GM12878 (cell line): ENCODE data around the gene C4B. TPM values are rescaled to one million over a fixed set of nuclear protein-coding genes. Genes with fewer than 3 reads are reported as not detected.

Source experiments
- ATAC-seq: fragments of 200-7000 bp; cut with Tn5 transposase; 3 replicates; pipeline ENCODE4 v1.9.1; 2020; ENCODE audit warnings: mild to moderate bottlenecking, moderate library complexity
- BruUV-seq: library from RNA; stranded (reverse); fragments of 400-500 nt; replicated peaks from 2 replicates; lab custom pipeline; 2021; lab: Mats Ljungman, UMichigan
- CTCF ChIA-PET: fragments of 300-600 bp; sonication (Branson Sonifier 250); formaldehyde crosslinking; extraction: SDS; loops from one replicate; lab custom pipeline; 2021; ENCODE audit warnings: inconsistent platforms; lab: Yijun Ruan, JAX
- POLR2A ChIA-PET: fragments of 350-600 bp; formaldehyde crosslinking; extraction: SDS; loops from one replicate; lab custom pipeline; 2021; ENCODE audit warnings: inconsistent platforms; lab: Charles Lee
- RAD21 ChIA-PET: fragments of 300-600 bp; sonication (Branson Sonifier 250); formaldehyde crosslinking; loops from one replicate; lab custom pipeline; 2023; ENCODE audit warnings: antibody characterized with exemption; ENCODE audit not compliant: unreplicated experiment; lab: Charles Lee
- SMC1A ChIA-PET: fragments of 300-600 bp; sonication (Branson Sonifier 250); formaldehyde crosslinking; loops from one replicate; lab custom pipeline; 2023; ENCODE audit not compliant: unreplicated experiment, uncharacterized antibody; lab: Charles Lee
- DNase-seq: peaks from one replicate; pipeline ENCODE4 v3.0.0-alpha.2; 2011; ENCODE audit warnings: low read depth, low spot score
- FAIRE-seq: peaks from 3 replicates; lab custom pipeline; 2011; peaks lifted over from hg19 to GRCh38; lab: Jason Lieb, UNC
- H2AFZ ChIP-seq: 2 replicates; pipeline ENCODE4 v1.6.0; 2011; ENCODE audit warnings: low read depth, low read length, control low read depth; ENCODE audit not compliant: control insufficient read depth
- H3K27ac ChIP-seq: 2 replicates; pipeline ENCODE4 v1.5.1; 2011; ENCODE audit warnings: control low read depth; ENCODE audit not compliant: control insufficient read depth, insufficient read depth
- H3K27me3 ChIP-seq, 2 experiments: replicated peaks in 1 of 2; 2 replicates each; pipeline versions ENCODE4 v1.6.0 to v1.6.1; 2011; ENCODE audit warnings: low read length in 1 of 2; ENCODE audit not compliant: control insufficient read depth in 2 of 2, insufficient read depth in 2 of 2
- H3K36me3 ChIP-seq, 2 experiments: 2 replicates each; pipeline ENCODE4 v1.5.1; 2011; ENCODE audit warnings: low read length in 1 of 2; ENCODE audit not compliant: control insufficient read depth in 2 of 2, insufficient read depth in 2 of 2
- H3K4me1 ChIP-seq: 2 replicates; pipeline ENCODE4 v1.6.1; 2011; ENCODE audit warnings: mild to moderate bottlenecking, low read length, moderate library complexity, mixed read lengths; ENCODE audit not compliant: control insufficient read depth, insufficient read depth
- H3K4me2 ChIP-seq: 2 replicates; pipeline ENCODE4 v1.6.0; 2011; ENCODE audit warnings: control low read depth; ENCODE audit not compliant: control insufficient read depth, insufficient read depth
- H3K4me3 ChIP-seq: fragments of 200-600 bp; sonication (generic); 2 replicates; pipeline ENCODE4 v1.5.1; 2016
- H3K79me2 ChIP-seq: 2 replicates; pipeline ENCODE4 v1.6.0; 2011; ENCODE audit warnings: low read length; ENCODE audit not compliant: control insufficient read depth, insufficient read depth
- H3K9ac ChIP-seq: 2 replicates; pipeline ENCODE4 v1.8.0; 2011; ENCODE audit warnings: low read length, control low read depth, mixed read lengths; ENCODE audit not compliant: control insufficient read depth, insufficient read depth
- H3K9me3 ChIP-seq: replicated peaks from 3 replicates; pipeline ENCODE4 v1.5.1; 2011; ENCODE audit warnings: mild to moderate bottlenecking, low read length; ENCODE audit not compliant: control insufficient read depth, insufficient read depth
- H4K20me1 ChIP-seq: 2 replicates; pipeline ENCODE4 v1.6.0; 2011; ENCODE audit not compliant: control insufficient read depth, insufficient read depth
- HCFC1 ChIP-seq: fragments of 150-350 bp; IDR thresholded peaks from 2 replicates; pipeline ENCODE4 v1.6.1; 2014; ENCODE audit warnings: low read length
- LARP7 ChIP-seq: fragments of 450-650 bp; IDR thresholded peaks from 2 replicates; pipeline ENCODE4 v1.6.1; 2017; ENCODE audit warnings: mild to moderate bottlenecking
- SMARCA5 ChIP-seq: fragments of 450-650 bp; IDR thresholded peaks from 2 replicates; pipeline ENCODE4 v1.6.1; 2017; ENCODE audit warnings: mild to moderate bottlenecking
- ZNF24 ChIP-seq: fragments of 450-650 bp; IDR thresholded peaks from 2 replicates; pipeline ENCODE4 v1.6.1; 2017; ENCODE audit warnings: antibody characterized with exemption, mild to moderate bottlenecking
- WGBS: methylation state at CpG from one replicate; pipeline ENCODE4 v1.1.6; 2016; ENCODE audit warnings: low lambda C conversion rate; ENCODE audit not compliant: insufficient replicate concordance, insufficient coverage; ENCODE audit errors: missing lambda C conversion rate; 5-methylcytosine and 5-hydroxymethylcytosine counted together
- in situ Hi-C: fragments of 300-500 bp; cut with MboI; formaldehyde crosslinking; loops from 9 replicates; pipeline ENCODE4 v1.14.3; 2018; ENCODE audit warnings: mixed read lengths
- intact Hi-C: fragments of 100-400 bp; cut with micrococcal nuclease; formaldehyde crosslinking; loops from one replicate; pipeline ENCODE4 v1.14.2; 2022; ENCODE audit not compliant: unreplicated experiment
- polyA plus RNA-seq, 11 experiments: library from polyadenylated mRNA; depleted of rRNA in 4 of 11; unstranded in 6 of 11; stranded (reverse) in 5 of 11; fragments of >200 nt; fragmentation: Nextera tagmentation in 4 of 11; fragmentation: Illumina TruSeq in 1 of 11; extraction: Ambion mirVana in 4 of 11; extraction: Trizol in 1 of 11; gene quantifications; 1 replicate in 1 of 11; 2 replicates in 10 of 11; pipeline versions ENCODE4 v1.2.1 to v1.2.3, GENCODE V29; 2011 to 2016; ENCODE audit warnings: inconsistent platforms in 2 of 11, missing spikeins in 2 of 11, low read depth in 1 of 11
- total RNA-seq, 4 experiments: library from RNA; depleted of rRNA in 3 of 4; stranded (reverse); fragments of >200 nt in 3 of 4; fragmentation: Illumina TruSeq in 1 of 4; extraction: Trizol in 1 of 4; gene quantifications; 2 replicates each; pipeline versions ENCODE4 v1.2.1 to v1.2.3, GENCODE V29; 2013 to 2021
- TF ChIP-seq, protein P1 (sequence below): IDR thresholded peaks from 2 replicates; pipeline ENCODE4 v1.6.1; 2011; ENCODE audit warnings: mild to moderate bottlenecking, low read depth, low read length, moderate library complexity; ENCODE audit not compliant: insufficient replicate concordance
- TF ChIP-seq, protein P2 (sequence below): IDR thresholded peaks from 2 replicates; pipeline ENCODE4 v1.6.1; 2011; ENCODE audit warnings: borderline replicate concordance, low read depth, mild to moderate bottlenecking, moderate library complexity, mixed read lengths, low read length; ENCODE audit not compliant: insufficient read depth; ENCODE audit errors: extremely low read length
- TF ChIP-seq, protein P3 (sequence below): fragments of 450-650 bp; conservative IDR thresholded peaks from 2 replicates; pipeline ENCODE4 v1.6.1; 2017; ENCODE audit warnings: mild to moderate bottlenecking, moderate library complexity

The C4B gene
- total and polyA plus RNA-seq, 10 of the 15 experiments (the other 5 are each of a cell fraction or from before 2014, with no cell fraction given) = 0.13 to 5.6 (median 1.7) TPM; not detected in 1

DNA sequence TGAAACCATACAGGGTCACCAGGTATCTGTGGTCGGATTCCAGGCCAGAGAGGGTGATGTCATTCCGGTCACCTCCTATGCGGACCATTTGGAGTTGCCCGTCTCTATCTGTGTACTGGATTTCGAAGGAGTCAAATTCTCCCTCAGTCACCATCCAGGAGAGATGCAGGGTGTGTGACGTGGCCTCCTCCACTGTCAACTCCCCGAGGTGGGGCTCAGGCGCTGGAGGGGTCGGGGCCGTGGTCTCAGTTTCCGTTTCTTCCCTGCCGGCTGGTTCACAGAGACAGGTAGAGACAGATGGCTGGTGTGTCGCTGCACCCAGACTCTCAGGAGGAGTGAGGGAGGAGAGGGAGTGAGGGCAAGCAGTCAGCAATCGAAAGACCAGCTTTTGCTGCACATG, 54.3 kb downstream of the C4B start:
- no TSS peak for BruUV-seq
- H3K9me3 ChIP-seq = no peaks in the 10 kb centered on the region
- intact Hi-C loops (no loop called here), in situ Hi-C loops (no loop called here)
- no peak overlapping the region for H2AFZ ChIP-seq
- ChIA-PET POLR2A (no interaction called here), CTCF (interaction anchor here (0.6 kb wide), 1 partner anchor 117 kb away, joined by 3 read pairs; no protein-coding TSS in a partner anchor), SMC1A (no interaction called here), RAD21 (no interaction called here)
- H4K20me1 ChIP-seq = no peaks in the 10 kb centered on the region
- WGBS = 41% methylated on average over 14 of the region's 14 CpGs
- no peak overlapping the region for H3K4me2 ChIP-seq
- no peak overlapping the region for H3K27ac ChIP-seq
- peaks cover 0 to 3% of the 10 kb centered on the region in 2 experiments; a peak in 2 of 4 replicates for H3K27me3 ChIP-seq
- no peak for DNase-seq
- H3K36me3 ChIP-seq = no peaks in the 10 kb centered on the region
- H3K9ac ChIP-seq = no peak overlapping the region
- FAIRE-seq = no peak
- ATAC-seq = no peak
- no peak overlapping the region for H3K4me3 ChIP-seq
- H3K79me2 ChIP-seq = no peaks in the 10 kb centered on the region
- TF ChIP-seq, protein P1, sequence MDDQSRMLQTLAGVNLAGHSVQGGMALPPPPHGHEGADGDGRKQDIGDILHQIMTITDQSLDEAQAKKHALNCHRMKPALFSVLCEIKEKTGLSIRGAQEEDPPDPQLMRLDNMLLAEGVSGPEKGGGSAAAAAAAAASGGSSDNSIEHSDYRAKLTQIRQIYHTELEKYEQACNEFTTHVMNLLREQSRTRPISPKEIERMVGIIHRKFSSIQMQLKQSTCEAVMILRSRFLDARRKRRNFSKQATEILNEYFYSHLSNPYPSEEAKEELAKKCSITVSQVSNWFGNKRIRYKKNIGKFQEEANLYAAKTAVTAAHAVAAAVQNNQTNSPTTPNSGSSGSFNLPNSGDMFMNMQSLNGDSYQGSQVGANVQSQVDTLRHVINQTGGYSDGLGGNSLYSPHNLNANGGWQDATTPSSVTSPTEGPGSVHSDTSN = no peak
- TF ChIP-seq, protein P2, sequence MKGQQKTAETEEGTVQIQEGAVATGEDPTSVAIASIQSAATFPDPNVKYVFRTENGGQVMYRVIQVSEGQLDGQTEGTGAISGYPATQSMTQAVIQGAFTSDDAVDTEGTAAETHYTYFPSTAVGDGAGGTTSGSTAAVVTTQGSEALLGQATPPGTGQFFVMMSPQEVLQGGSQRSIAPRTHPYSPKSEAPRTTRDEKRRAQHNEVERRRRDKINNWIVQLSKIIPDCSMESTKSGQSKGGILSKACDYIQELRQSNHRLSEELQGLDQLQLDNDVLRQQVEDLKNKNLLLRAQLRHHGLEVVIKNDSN = no peak
- TF ChIP-seq HCFC1 (no peak), LARP7 (no peak), SMARCA5 (no peak), ZNF24 (no peak)
- TF ChIP-seq, protein P3, sequence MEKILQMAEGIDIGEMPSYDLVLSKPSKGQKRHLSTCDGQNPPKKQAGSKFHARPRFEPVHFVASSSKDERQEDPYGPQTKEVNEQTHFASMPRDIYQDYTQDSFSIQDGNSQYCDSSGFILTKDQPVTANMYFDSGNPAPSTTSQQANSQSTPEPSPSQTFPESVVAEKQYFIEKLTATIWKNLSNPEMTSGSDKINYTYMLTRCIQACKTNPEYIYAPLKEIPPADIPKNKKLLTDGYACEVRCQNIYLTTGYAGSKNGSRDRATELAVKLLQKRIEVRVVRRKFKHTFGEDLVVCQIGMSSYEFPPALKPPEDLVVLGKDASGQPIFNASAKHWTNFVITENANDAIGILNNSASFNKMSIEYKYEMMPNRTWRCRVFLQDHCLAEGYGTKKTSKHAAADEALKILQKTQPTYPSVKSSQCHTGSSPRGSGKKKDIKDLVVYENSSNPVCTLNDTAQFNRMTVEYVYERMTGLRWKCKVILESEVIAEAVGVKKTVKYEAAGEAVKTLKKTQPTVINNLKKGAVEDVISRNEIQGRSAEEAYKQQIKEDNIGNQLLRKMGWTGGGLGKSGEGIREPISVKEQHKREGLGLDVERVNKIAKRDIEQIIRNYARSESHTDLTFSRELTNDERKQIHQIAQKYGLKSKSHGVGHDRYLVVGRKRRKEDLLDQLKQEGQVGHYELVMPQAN = no peak
- TF ChIP-seq, all 136 proteins: peak for 0
- no peaks in the 10 kb centered on the region for H3K4me1 ChIP-seq
